Urinary bladder (tissue), 4 donors: ENCODE results near the gene NFATC3. TPM values are rescaled to one million over a fixed set of nuclear protein-coding genes. Genes with fewer than 3 reads are reported as not detected.
"Not testable (repeated sequence)": the region's sequence is repeated elsewhere in the genome, so short reads cannot be mapped to it uniquely, and the experiment has no call there.

Source experiments
- DNase-seq: peaks from one replicate; pipeline ENCODE4 v3.0.0-alpha.2; 2015; ENCODE audit errors: extremely low spot score
- H3K27ac ChIP-seq: one replicate; pipeline ENCODE4 v1.5.1; 2013; ENCODE audit warnings: low read depth, mild to moderate bottlenecking, moderate library complexity
- H3K36me3 ChIP-seq: one replicate; pipeline ENCODE4 v1.6.1; 2013; ENCODE audit warnings: mild to moderate bottlenecking, moderate library complexity; ENCODE audit not compliant: insufficient read depth
- H3K4me1 ChIP-seq: one replicate; pipeline ENCODE4 v1.6.1; 2013; ENCODE audit warnings: mild to moderate bottlenecking, moderate library complexity; ENCODE audit not compliant: insufficient read depth
- H3K4me3 ChIP-seq: one replicate; pipeline ENCODE4 v1.5.1; 2013; ENCODE audit warnings: low read depth, low read length
- WGBS: extraction: QIAGEN DNeasy Blood & Tissue Kit; methylation state at CpG from one replicate; pipeline ENCODE4 v1.1.7; 2013; 5-methylcytosine and 5-hydroxymethylcytosine counted together
- polyA plus RNA-seq: library from polyadenylated mRNA; stranded (reverse); fragments of 200-250 nt; gene quantifications from one replicate; pipeline ENCODE4 v1.2.3, GENCODE V29; 2013
- total RNA-seq: library from RNA; depleted of rRNA; stranded (reverse); fragments of >200 nt; gene quantifications from one replicate; pipeline ENCODE4 v1.2.3, GENCODE V29; 2014
- donor health status: healthy with polysubstance abuse.
- donor health status: healthy.

The NFATC3 gene
- total and polyA plus RNA-seq, 2 donors, result 20.2 to 27.1 TPM

DNA sequence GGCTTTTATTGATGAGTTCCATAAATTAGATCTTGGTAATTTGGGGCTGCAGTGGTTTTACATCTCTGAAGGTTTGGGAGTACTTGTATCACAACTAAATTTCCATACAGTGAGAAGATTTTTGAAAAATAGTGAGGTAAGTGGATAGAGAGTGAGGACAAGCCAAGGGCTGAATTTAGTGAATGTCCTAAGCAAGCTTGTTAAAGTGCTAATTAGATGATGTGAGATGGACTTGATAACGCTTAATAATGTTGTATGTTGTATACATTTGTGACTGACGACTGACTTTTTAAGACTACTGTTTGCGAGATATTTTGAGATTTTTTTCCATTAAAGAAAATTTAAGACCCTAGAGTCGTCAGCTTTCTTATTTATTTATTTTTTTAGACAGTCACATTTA is 3.9 kb downstream of the NFATC3 start:
- no peak for DNase-seq
- Histone ChIP-seq H3K27ac (no peak overlapping the region), H3K36me3 (no peaks in the 10 kb centered on the region), H3K4me1 (no peaks in the 10 kb centered on the region), H3K4me3 (no peak overlapping the region)
- WGBS, result 85% methylated on average over 4 of the region's 4 CpGs

DNA sequence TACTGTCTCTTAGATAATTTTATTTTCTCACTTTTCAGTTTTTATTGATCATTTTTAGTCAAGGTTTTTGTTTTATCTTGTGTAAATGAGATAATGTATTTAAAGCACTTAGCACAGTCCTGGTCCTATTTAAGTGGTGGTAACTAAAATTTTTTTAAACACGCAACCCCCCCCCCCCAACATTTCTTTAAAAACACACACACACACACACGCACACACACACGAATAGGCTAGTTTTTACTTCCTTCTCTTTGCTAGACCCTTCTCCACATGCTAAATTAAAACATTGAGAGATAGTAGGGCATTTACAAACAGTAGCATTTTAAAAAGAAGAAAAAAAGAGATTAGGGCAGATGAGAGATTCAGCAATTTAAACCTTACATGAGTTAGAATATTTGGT is 5.0 kb downstream of the NFATC3 start:
- no peaks in the 10 kb centered on the region for H3K4me1 ChIP-seq
- no peak overlapping the region for H3K27ac ChIP-seq
- no peaks in the 10 kb centered on the region for H3K36me3 ChIP-seq
- H3K4me3 ChIP-seq, result no peak overlapping the region
- 58% methylated on average over 3 of the region's 3 CpGs for WGBS
- DNase-seq, result no peak

DNA sequence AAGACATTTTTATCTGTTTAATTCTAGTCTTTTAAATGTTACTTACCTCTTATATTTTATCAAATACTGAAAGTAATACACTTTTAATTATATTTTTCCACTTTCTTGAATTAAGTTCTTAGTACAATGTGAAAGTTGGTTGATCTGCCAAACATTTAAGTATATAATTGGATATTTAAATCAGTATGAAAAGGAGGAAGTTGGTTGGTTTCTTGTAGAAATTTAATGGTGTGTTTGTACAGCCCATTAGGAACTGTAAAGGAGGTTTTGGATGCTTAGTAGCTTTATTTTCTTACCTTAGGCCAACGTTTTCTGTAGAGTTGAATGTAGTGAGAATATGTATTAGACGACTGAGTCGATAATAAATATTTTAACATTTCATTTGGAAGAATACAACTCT is 5.4 kb downstream of the NFATC3 start:
- no peak overlapping the region for H3K4me3 ChIP-seq
- DNase-seq, result no peak
- no peaks in the 10 kb centered on the region for H3K4me1 ChIP-seq
- no peaks in the 10 kb centered on the region for H3K36me3 ChIP-seq
- WGBS, result 61% methylated on average over 3 of the region's 3 CpGs
- H3K27ac ChIP-seq, result no peak overlapping the region

DNA sequence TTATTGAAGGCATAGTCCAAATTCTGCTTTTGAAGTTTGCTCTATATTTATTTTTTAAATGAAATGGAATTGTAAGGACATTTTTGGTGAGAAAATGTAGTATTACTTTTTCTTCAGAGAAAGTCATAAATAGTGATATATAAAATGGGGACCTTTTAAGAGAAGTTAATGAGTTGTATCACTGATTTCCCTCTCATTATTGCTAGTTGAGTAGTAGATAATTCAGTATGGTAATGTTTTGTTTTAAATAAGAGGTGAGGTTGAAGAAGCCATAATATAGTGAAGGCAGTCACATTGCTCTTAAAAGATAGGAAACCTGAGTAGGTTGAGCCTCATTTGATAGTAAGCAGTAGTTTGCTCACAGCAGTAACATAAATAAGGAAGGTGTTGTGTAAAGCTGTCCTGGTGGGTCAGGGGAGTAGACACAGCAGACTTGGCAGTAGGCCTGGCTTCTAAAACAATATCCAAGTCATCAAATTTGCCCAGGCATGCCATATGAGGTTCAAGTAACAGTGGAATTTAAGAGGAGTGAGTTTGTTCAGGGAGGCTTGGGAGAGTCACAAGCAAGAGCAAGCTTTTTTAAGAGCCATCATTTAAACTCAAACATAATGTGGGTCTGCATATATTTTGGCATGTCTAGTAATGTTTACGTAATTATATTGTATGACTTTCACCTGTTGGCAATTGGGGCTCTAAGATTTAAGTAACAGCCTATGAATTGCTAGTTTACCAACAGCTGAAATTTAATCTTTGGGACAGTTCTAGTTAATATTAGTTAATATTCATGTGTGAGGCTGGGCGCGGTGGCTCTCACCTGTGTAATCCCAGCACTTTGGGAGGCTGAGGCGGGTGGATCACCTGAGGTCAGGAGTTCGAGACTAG is 6.5 kb downstream of the NFATC3 start:
- DNase-seq, result no peak
- Histone ChIP-seq H3K27ac (no peak overlapping the region), H3K36me3 (no peaks in the 10 kb centered on the region), H3K4me1 (peaks cover 1% of the 10 kb centered on the region), H3K4me3 (no peak overlapping the region)
- 87% methylated on average over 5 of the region's 5 CpGs for WGBS

DNA sequence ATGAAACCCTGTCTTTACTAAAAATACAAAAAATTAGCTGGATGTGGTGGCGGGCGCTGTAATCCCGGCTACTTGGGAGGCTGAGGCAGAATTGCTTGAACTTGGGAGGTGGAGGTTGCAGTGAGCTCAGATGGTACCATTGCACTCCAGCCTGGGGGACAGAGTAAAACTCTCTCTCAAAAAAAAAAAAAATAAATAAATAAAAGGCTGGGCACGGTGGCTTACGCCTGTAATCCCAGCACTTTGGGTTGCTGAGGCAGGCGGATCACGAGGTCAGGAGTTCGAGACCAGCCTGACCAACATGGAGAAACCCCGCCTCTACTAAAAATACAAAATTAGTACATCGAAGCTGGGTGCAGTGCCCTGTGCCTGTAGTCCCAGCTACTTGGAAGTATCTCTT is 7.1 kb downstream of the NFATC3 start:
- not testable (repeated sequence) for H3K4me1 ChIP-seq, H3K36me3 ChIP-seq, DNase-seq, H3K27ac ChIP-seq, H3K4me3 ChIP-seq
- WGBS, result 89% methylated on average over 10 of the region's 10 CpGs

DNA sequence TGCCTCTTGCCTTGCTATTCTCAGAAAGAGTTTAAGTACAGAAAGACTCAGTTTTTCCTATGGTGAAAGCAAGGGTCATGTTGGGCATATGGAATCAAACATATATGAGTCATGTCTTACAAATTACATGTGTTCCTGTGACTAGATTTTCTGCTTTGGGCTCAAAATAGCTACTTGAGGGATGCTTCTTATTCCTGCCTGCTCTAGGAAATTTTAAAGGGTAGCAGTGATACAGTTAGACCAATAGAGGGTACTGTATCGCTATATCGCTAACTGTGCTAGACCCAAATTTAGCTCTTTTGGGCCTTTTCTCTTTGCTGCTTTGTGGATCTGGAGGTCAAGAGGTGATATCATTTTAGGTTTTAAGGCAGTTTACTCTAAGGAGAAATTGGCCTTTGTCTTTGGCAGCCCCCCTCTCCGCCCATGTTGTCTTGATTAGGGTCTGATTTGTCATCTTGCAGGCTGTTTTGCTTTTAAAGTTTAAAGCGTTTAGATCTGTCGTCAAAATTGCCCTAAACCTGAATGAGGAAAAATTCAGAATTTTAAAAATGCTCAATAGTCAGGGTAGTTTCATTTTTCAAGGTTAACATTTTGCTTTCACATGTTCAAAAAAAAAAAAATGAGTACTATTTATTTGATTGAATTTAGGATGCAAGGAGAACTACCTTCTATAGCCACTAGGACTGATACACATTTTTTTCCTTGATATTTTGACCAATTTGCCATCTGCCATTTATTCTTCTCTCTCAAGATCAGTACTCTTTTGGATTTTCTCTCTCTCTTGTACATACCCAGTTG is 8.8 kb downstream of the NFATC3 start:
- no peak for DNase-seq
- Histone ChIP-seq H3K36me3 (no peaks in the 10 kb centered on the region), H3K4me1 (peaks cover 1% of the 10 kb centered on the region), H3K4me3 (no peak overlapping the region), H3K27ac (no peak overlapping the region)
- 80% methylated on average over 5 of the region's 5 CpGs for WGBS

DNA sequence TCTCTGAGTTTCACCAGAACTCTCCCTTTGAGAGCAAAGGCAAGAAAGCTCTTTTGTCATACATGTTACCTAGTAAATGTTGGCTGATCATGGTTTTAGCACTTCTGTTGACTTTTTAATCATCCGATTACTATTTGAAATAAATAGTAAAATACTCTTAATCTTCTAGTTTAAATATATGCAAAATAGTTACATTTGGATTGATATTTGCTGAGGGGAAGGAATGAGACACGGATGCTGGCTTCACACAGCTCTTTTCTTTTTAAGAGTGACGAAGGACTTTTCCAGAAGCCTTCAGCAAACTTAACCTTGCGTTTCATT is 9.4 kb downstream of the NFATC3 start:
- H3K27ac ChIP-seq, result no peak overlapping the region
- peaks cover 1% of the 10 kb centered on the region for H3K4me1 ChIP-seq
- 91% methylated on average over 4 of the region's 4 CpGs for WGBS
- H3K36me3 ChIP-seq, result no peaks in the 10 kb centered on the region
- no peak overlapping the region for H3K4me3 ChIP-seq
- DNase-seq, result no peak

DNA sequence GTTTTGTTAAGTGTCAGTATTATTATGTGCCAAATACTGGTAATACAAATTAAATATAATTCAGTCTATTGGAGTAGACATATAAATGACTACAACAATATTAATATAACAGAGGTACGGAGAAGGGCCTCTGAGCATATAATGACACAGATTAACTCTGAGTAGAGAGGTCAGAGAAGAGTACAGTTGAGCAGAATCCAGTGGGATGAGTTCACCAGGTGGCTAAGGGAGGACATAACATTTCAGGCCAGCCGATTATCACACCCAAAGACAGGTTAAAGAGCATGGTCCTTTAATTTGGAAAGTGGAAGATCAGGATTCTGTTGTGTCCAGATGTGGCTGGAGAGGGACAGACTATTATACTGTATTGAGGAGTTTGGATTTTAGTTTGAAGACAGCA is 11.3 kb downstream of the NFATC3 start:
- DNase-seq, result no peak
- WGBS, result 96% methylated on average over 2 of the region's 2 CpGs
- Histone ChIP-seq H3K4me3 (no peak overlapping the region), H3K27ac (no peak overlapping the region), H3K36me3 (no peaks in the 10 kb centered on the region), H3K4me1 (peaks cover 1% of the 10 kb centered on the region)

DNA sequence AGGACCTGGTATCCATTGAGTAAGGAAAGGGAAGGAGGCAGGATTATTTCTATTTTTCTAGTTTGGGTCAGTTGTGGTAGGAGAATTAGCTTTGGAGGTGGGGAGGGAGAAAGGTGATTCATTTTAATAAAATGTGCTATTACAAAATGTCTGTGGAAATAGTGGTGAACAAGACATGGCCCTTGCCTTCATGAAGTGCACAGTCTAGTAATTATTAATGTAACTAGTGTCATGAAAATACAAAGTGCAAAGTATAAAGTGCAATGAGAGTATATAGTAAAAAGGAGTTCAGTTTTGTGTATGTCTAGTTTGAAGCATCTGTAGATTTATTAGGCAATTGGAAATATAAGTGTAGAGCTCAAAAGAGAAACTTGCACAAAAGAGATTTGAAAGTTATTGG is 11.9 kb downstream of the NFATC3 start:
- Histone ChIP-seq H3K27ac (no peak overlapping the region), H3K36me3 (no peaks in the 10 kb centered on the region), H3K4me1 (peaks cover 1% of the 10 kb centered on the region), H3K4me3 (no peak overlapping the region)
- DNase-seq, result no peak

DNA sequence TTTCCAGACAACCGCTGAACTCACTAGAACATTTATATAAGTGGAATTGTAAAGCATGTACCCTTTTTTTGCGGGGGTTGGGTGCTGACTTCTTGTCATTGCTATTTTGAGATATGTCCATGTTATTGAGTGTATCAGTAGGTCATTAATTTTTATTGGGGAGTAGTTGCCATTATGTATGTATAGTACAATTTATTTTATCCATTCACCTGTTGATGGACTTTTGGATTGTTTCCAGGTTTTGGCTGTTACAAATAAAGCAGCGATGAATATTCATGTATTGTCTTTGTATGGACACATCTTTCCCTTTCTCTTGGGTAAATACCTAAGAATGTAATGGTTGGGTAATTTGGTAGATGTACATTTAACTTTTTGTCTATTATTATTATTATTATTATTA is 12.7 kb downstream of the NFATC3 start:
- Histone ChIP-seq H3K36me3 (no peaks in the 10 kb centered on the region), H3K4me1 (peaks cover 1% of the 10 kb centered on the region), H3K4me3 (no peak overlapping the region), H3K27ac (no peak overlapping the region)
- DNase-seq, result no peak
- 98% methylated on average over 3 of the region's 3 CpGs for WGBS

DNA sequence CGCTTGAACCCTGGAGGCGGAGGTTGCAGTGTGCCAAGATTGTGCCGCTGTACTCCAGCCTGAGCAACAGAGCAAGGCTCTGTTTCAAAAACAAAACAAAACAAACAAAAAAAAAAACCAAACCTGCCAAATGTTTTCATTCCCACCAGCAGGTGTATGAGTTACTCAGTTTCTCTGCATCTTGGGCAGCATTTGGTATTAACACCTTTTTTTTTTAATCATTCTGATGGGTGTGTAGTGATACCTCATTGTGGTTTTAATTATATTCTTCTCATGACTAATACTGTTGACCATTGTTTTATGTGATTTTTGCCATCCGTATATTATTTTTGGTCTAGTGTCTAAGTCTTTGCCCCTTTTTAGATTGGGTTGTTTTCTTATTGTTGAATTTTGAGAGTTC is 15.3 kb downstream of the NFATC3 start:
- Histone ChIP-seq H3K4me3 (no peak overlapping the region), H3K27ac (no peak overlapping the region), H3K4me1 (peaks cover 1% of the 10 kb centered on the region), H3K36me3 (no peaks in the 10 kb centered on the region)
- 89% methylated on average over 4 of the region's 4 CpGs for WGBS
- no peak for DNase-seq

DNA sequence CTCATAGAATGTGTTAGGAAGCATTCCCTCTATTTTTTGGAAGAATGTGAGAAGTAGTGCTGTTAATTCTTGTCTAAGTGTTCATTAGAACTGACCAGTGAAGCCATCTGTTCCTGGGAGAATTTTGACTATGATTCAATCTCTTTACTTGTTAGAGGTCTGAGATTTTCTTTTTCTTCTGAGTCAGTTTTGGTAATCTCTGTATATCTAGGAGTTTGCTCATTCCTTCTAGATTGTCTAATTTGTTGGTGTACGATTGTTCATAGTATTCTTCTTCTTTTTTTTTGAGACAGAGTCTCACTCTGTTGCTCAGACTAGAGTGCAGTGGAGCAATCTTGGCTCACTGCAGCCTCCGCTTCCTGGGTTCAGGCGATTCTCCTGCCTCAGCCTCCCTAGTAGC is 20.4 kb downstream of the NFATC3 start:
- Histone ChIP-seq H3K36me3 (no peaks in the 10 kb centered on the region), H3K27ac (no peak overlapping the region), H3K4me1 (no peaks in the 10 kb centered on the region), H3K4me3 (no peak overlapping the region)
- DNase-seq, result no peak
- WGBS, result 96% methylated on average over 3 of the region's 3 CpGs

DNA sequence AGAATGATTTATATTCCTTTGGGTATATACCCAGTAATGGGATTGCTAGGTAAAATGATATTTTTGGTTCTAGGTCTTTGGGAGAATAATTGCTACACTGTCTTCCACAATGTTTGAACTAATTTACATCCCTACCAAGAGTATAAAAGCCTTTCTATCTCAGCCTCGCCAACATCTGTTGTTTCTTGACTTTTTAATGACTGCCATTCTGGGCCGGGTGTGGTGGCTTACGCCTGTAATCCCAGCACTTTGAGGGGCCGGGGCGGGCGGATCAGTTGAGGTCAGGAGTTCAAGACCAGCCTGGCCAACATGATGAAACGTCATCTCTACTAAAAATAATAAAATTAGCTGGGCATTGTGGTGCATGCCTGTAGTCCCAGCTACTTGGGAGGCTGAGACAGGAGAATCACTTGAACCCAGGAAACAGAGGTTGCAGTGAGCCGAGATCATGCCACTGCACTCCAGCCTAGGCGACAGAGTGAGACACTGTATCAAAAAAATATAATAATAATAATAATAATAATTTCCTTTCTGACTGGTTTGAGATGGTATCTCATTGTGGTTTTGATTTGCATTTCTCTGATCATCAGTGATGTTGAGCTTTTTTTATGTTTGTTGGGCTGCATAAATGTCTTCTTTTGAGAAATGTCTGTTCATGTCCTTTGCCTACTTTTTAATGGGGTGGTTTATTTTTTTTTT is 22.2 kb downstream of the NFATC3 start:
- not testable (repeated sequence) for H3K4me1 ChIP-seq, H3K27ac ChIP-seq, H3K36me3 ChIP-seq, DNase-seq, H3K4me3 ChIP-seq
- 84% methylated on average over 9 of the region's 9 CpGs for WGBS

DNA sequence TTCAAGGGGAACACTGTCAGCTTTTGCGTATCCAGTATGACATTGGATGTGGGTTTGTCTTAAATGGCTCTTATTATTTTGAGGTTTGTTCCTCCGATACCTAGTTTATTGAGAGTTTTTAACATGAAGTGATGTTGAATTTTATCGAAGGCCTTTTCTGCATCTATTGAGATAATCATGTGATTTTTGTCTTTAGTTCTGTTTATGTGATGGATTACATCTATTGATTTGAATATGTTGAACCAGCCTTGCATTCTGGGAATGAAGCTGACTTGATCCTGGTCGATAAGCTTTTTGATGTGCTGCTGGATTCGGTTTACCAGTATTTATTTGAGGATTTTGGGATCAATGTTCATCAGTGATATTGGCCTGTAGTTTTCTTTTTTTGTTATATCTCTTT is 24.0 kb downstream of the NFATC3 start:
- not testable (repeated sequence) for DNase-seq, H3K36me3 ChIP-seq, H3K27ac ChIP-seq, H3K4me3 ChIP-seq, H3K4me1 ChIP-seq
- 98% methylated on average over 5 of the region's 5 CpGs for WGBS
